ENCODE results near the gene SARM1.

The SARM1 gene

DNA sequence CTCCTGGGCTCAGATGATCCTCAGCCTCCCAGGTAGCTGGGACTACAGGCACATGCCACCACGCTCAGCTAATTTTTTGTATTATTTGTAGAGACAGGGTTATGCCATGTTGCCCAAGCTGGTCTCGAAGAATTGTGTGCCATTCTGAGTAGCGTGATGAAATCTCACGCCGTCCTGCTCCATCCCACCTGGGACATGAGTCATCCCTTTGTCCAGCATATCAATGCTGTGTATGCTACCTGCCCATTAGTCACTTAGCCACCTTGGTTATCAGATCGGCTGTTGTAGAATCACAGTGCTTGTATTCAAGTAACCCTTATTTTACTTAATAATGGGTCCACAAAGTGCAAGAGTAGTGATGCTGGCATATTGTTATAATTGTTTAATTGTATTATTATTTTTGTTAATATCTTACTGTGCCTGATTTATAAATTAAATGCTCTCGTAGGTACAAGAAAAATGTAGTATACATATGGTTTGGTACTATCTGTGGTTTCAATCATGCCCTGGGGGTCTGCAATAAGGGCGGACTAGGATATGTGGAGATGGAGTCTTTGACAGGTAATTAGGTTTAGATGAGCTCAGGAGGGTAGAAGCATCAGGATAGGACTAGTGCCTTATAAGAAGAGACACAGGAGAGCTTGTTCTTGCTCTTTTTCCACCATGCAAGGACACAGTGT lies 75.4 kb downstream of the SARM1 start:
- in situ Hi-C loops (cut with HindIII; ENCODE audit: low sequenced_read_pairs) = no loop called here
- no peak overlapping the region for H3K4me3 ChIP-seq (ENCODE audit: low read depth, low read length)
- TF ChIP-seq, protein P1, sequence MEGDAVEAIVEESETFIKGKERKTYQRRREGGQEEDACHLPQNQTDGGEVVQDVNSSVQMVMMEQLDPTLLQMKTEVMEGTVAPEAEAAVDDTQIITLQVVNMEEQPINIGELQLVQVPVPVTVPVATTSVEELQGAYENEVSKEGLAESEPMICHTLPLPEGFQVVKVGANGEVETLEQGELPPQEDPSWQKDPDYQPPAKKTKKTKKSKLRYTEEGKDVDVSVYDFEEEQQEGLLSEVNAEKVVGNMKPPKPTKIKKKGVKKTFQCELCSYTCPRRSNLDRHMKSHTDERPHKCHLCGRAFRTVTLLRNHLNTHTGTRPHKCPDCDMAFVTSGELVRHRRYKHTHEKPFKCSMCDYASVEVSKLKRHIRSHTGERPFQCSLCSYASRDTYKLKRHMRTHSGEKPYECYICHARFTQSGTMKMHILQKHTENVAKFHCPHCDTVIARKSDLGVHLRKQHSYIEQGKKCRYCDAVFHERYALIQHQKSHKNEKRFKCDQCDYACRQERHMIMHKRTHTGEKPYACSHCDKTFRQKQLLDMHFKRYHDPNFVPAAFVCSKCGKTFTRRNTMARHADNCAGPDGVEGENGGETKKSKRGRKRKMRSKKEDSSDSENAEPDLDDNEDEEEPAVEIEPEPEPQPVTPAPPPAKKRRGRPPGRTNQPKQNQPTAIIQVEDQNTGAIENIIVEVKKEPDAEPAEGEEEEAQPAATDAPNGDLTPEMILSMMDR (IDR thresholded peaks at IDR 0.05; ENCODE audit: low read depth, low read length, missing control alignments) = no peak
- DNase-seq (ENCODE audit: low read depth) = no peak

GRCh38 chr17:28447396-28447760 lies 75.9 kb downstream of the SARM1 start:
- in situ Hi-C loops (cut with HindIII; ENCODE audit: low sequenced_read_pairs) = no loop called here
- H3K4me3 ChIP-seq (ENCODE audit: low read depth, low read length) = no peak overlapping the region
- TF ChIP-seq, protein P1 (IDR thresholded peaks at IDR 0.05; ENCODE audit: low read depth, low read length, missing control alignments) = no peak
- DNase-seq (ENCODE audit: low read depth) = no peak

- in situ Hi-C loops (cut with HindIII; ENCODE audit: low sequenced_read_pairs) = no loop called here
- TF ChIP-seq, protein P1 (IDR thresholded peaks at IDR 0.05; ENCODE audit: low read depth, low read length, missing control alignments) = no peak
- DNase-seq (ENCODE audit: low read depth) = no peak
Measured at GRCh38 chr17:28449859-28450258, 78.4 kb downstream of the SARM1 start.

More at GRCh38 chr17:28449859-28450258, 78.4 kb downstream of the SARM1 start:
- no peak overlapping the region for H3K4me3 ChIP-seq (ENCODE audit: low read depth, low read length)

Data from astrocyte of the cerebellum (primary cell).